GM23338 (cell line): ENCODE results near the gene ZBTB7B. TPM values are rescaled to one million over a fixed set of nuclear protein-coding genes. Genes with fewer than 3 reads are reported as not detected.

Source experiments
- ATAC-seq: fragments of 200-7000 bp; cut with Tn5 transposase; 3 replicates; pipeline ENCODE4 v1.9.1; 2020
- DNase-seq: peaks from one replicate; pipeline ENCODE4 v3.0.0-alpha.2; 2015; ENCODE audit warnings: low spot score
- H2AFZ ChIP-seq: fragments of 200-600 bp; sonication (generic); 2 replicates; pipeline ENCODE4 v1.8.0; 2016; ENCODE audit warnings: antibody characterized with exemption, mild to moderate bottlenecking, moderate library complexity
- H3F3A ChIP-seq: fragments of 200-600 bp; sonication (generic); replicated peaks from 2 replicates; pipeline ENCODE4 v1.8.0; 2017; ENCODE audit warnings: antibody characterized with exemption, mixed run types, low read depth
- H3K27ac ChIP-seq: fragments of 200-600 bp; sonication (generic); 2 replicates; pipeline ENCODE4 v1.6.1; 2016; ENCODE audit warnings: low read depth
- H3K27me3 ChIP-seq: fragments of 200-600 bp; sonication (generic); 2 replicates; pipeline ENCODE4 v1.8.0; 2016; ENCODE audit warnings: mild to moderate bottlenecking, mixed run types, moderate library complexity; ENCODE audit not compliant: insufficient read depth
- H3K36me3 ChIP-seq: fragments of 200-600 bp; sonication (generic); 2 replicates; pipeline ENCODE4 v1.8.0; 2016; ENCODE audit warnings: mild to moderate bottlenecking; ENCODE audit not compliant: insufficient read depth
- H3K4me1 ChIP-seq: fragments of 200-600 bp; sonication (generic); 2 replicates; pipeline ENCODE4 v1.8.0; 2016; ENCODE audit warnings: mild to moderate bottlenecking, moderate library complexity; ENCODE audit not compliant: insufficient read depth
- H3K4me2 ChIP-seq: fragments of 200-600 bp; sonication (generic); 2 replicates; pipeline ENCODE4 v1.7.1; 2017; ENCODE audit warnings: mixed run types
- H3K4me3 ChIP-seq: fragments of 200-600 bp; sonication (generic); 2 replicates; pipeline ENCODE4 v1.6.1; 2016; ENCODE audit warnings: mixed run types
- H3K79me2 ChIP-seq: fragments of 200-600 bp; sonication (generic); replicated peaks from 2 replicates; pipeline ENCODE4 v1.8.0; 2017; ENCODE audit warnings: mild to moderate bottlenecking; ENCODE audit not compliant: insufficient read depth
- H3K9me2 ChIP-seq: fragments of 200-600 bp; sonication (generic); 2 replicates; pipeline ENCODE4 v1.8.0; 2017; ENCODE audit not compliant: insufficient read depth
- H4K20me1 ChIP-seq: fragments of 200-600 bp; sonication (generic); replicated peaks from 2 replicates; pipeline ENCODE4 v1.8.0; 2017; ENCODE audit warnings: mild to moderate bottlenecking; ENCODE audit not compliant: insufficient read depth
- H3K27ac Mint-ChIP-seq: 2 replicates; pipeline ENCODE4 v1.8.0; 2020; ENCODE audit warnings: inconsistent platforms, mild to moderate bottlenecking, moderate library complexity, mixed read lengths
- H3K27me3 Mint-ChIP-seq: 3 replicates; pipeline ENCODE4 v1.8.0; 2022; ENCODE audit warnings: low read depth, mild to moderate bottlenecking, moderate library complexity, mixed read lengths, inconsistent platforms; ENCODE audit not compliant: insufficient read depth, poor library complexity
- H3K36me3 Mint-ChIP-seq: 3 replicates; pipeline ENCODE4 v1.8.0; 2021; ENCODE audit warnings: low read depth, mild to moderate bottlenecking, inconsistent platforms, moderate library complexity, mixed read lengths
- H3K4me1 Mint-ChIP-seq: 3 replicates; pipeline ENCODE4 v1.8.0; 2020; ENCODE audit warnings: mild to moderate bottlenecking, inconsistent platforms, mixed read lengths
- H3K4me3 Mint-ChIP-seq: 3 replicates; pipeline ENCODE4 v1.8.0; 2021; ENCODE audit warnings: moderate library complexity, mild to moderate bottlenecking, inconsistent platforms, mixed read lengths
- H3K9me3 Mint-ChIP-seq: 3 replicates; pipeline ENCODE4 v1.8.0; 2020; ENCODE audit warnings: moderate library complexity, mild to moderate bottlenecking, inconsistent platforms, mixed read lengths
- CREB1 ChIP-seq: fragments of 250-450 bp; sonication (Bioruptor Pico); IDR thresholded peaks from 2 replicates; pipeline ENCODE4 v1.5.0; 2020; ENCODE audit warnings: low read depth, mild to moderate bottlenecking, moderate library complexity
- CTCF ChIP-seq, 2 experiments: fragments of 200-600 bp in 1 of 2; sonication (generic) in 1 of 2; conservative IDR thresholded peaks; 2 replicates each; pipeline versions ENCODE4 v1.5.1 to v1.6.1; 2016 to 2017; ENCODE audit warnings: antibody characterized with exemption in 2 of 2, low read depth in 2 of 2, mild to moderate bottlenecking in 2 of 2, moderate library complexity in 1 of 2
- EZH2phosphoT487 ChIP-seq: fragments of 200-600 bp; sonication (generic); IDR thresholded peaks from one replicate; pipeline ENCODE4 v1.8.1; 2018; ENCODE audit warnings: antibody characterized with exemption; ENCODE audit not compliant: unreplicated experiment
- JUNB ChIP-seq: IDR thresholded peaks from one replicate; pipeline ENCODE4 v1.6.1; 2016; ENCODE audit warnings: antibody characterized with exemption; ENCODE audit not compliant: unreplicated experiment
- NANOG ChIP-seq: IDR thresholded peaks from 2 replicates; pipeline ENCODE4 v1.6.1; 2016; ENCODE audit warnings: antibody characterized with exemption, borderline replicate concordance
- POLR2AphosphoS5 ChIP-seq: IDR thresholded peaks from 2 replicates; pipeline ENCODE4 v1.6.1; 2016; ENCODE audit warnings: antibody characterized with exemption, low read depth
- ZNF114 ChIP-seq: fragments of 250-450 bp; sonication (Bioruptor Pico); IDR thresholded peaks from 2 replicates; pipeline ENCODE4 v1.5.0; 2020; ENCODE audit warnings: mild to moderate bottlenecking, moderate library complexity
- ZNF331 ChIP-seq: fragments of 250-450 bp; sonication (Bioruptor Pico); IDR thresholded peaks from 2 replicates; pipeline ENCODE4 v1.5.0; 2020; ENCODE audit warnings: low read depth, mild to moderate bottlenecking, moderate library complexity
- polyA plus RNA-seq: library from polyadenylated mRNA; unstranded; fragments of >200 nt; fragmentation: Nextera tagmentation; extraction: Ambion mirVana; gene quantifications from 2 replicates; pipeline ENCODE4 v1.2.1, GENCODE V29; 2016
- total RNA-seq: library from RNA; depleted of rRNA; stranded (reverse); fragments of >200 nt; shearing (Covaris generic); gene quantifications from 2 replicates; pipeline ENCODE4 v1.2.3, GENCODE V29; 2014
- TF ChIP-seq, protein P1 (sequence below): IDR thresholded peaks from one replicate; pipeline ENCODE4 v1.6.1; 2018; ENCODE audit warnings: antibody characterized with exemption; ENCODE audit not compliant: unreplicated experiment
- TF ChIP-seq, protein P2 (sequence below): IDR thresholded peaks from 2 replicates; pipeline ENCODE4 v1.6.1; 2016; ENCODE audit warnings: antibody characterized with exemption

The ZBTB7B gene
- total and polyA plus RNA-seq, 2 experiments from 2014 or later, result 3.6 to 32.6 TPM

- no peak for TF ChIP-seq ZNF331 (CRISPR knock-in tag)
- no peak for TF ChIP-seq NANOG
- TF ChIP-seq, protein P1, sequence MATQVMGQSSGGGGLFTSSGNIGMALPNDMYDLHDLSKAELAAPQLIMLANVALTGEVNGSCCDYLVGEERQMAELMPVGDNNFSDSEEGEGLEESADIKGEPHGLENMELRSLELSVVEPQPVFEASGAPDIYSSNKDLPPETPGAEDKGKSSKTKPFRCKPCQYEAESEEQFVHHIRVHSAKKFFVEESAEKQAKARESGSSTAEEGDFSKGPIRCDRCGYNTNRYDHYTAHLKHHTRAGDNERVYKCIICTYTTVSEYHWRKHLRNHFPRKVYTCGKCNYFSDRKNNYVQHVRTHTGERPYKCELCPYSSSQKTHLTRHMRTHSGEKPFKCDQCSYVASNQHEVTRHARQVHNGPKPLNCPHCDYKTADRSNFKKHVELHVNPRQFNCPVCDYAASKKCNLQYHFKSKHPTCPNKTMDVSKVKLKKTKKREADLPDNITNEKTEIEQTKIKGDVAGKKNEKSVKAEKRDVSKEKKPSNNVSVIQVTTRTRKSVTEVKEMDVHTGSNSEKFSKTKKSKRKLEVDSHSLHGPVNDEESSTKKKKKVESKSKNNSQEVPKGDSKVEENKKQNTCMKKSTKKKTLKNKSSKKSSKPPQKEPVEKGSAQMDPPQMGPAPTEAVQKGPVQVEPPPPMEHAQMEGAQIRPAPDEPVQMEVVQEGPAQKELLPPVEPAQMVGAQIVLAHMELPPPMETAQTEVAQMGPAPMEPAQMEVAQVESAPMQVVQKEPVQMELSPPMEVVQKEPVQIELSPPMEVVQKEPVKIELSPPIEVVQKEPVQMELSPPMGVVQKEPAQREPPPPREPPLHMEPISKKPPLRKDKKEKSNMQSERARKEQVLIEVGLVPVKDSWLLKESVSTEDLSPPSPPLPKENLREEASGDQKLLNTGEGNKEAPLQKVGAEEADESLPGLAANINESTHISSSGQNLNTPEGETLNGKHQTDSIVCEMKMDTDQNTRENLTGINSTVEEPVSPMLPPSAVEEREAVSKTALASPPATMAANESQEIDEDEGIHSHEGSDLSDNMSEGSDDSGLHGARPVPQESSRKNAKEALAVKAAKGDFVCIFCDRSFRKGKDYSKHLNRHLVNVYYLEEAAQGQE, result no peak
- no peak for TF ChIP-seq EZH2phosphoT487
- no peak for TF ChIP-seq POLR2AphosphoS5
- TF ChIP-seq, protein P2, sequence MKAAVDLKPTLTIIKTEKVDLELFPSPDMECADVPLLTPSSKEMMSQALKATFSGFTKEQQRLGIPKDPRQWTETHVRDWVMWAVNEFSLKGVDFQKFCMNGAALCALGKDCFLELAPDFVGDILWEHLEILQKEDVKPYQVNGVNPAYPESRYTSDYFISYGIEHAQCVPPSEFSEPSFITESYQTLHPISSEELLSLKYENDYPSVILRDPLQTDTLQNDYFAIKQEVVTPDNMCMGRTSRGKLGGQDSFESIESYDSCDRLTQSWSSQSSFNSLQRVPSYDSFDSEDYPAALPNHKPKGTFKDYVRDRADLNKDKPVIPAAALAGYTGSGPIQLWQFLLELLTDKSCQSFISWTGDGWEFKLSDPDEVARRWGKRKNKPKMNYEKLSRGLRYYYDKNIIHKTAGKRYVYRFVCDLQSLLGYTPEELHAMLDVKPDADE, result no peak
- TF ChIP-seq ZNF114, result no peak
- TF ChIP-seq JUNB, result no peak
- TF ChIP-seq CREB1 (CRISPR knock-in tag), result no peak
- TF ChIP-seq CTCF (conservative IDR thresholded peaks at IDR 0.05; ENCODE audit: low read depth in 2 of 2), result no peak
These were observed 61.7 kb downstream of the ZBTB7B start (continued) for GRCh38 chr1:155064111-155064831.

GRCh38 chr1:155064832-155065429, 62.3 kb downstream of the ZBTB7B start:
- peak overlapping the region; percentile 94 for H3K4me2 ChIP-seq
- peak overlapping the region; percentile 97 for H3K4me3 ChIP-seq
- Mint-ChIP-seq H3K27ac (no peak overlapping the region; the same call in none of the 2 replicates), H3K9me3 (no peaks in the 10 kb centered on the region), H3K4me1 (peaks cover 36% of the 10 kb centered on the region), H3K36me3 (peaks cover 30% of the 10 kb centered on the region), H3K4me3 (peak overlapping the region; percentile 83), H3K27me3 (peaks cover 11% of the 10 kb centered on the region)
- no peaks in the 10 kb centered on the region for H3K9me2 ChIP-seq
- H3K27ac ChIP-seq, result no peak overlapping the region
- ATAC-seq, result no peak
- peak; percentile 28 for DNase-seq
- H3K4me1 ChIP-seq, result peaks cover 16% of the 10 kb centered on the region
- H3K79me2 ChIP-seq, result peaks cover 14% of the 10 kb centered on the region
- H3K36me3 ChIP-seq, result no peaks in the 10 kb centered on the region
- H2AFZ ChIP-seq, result no peak overlapping the region
- peaks cover 6% of the 10 kb centered on the region; the same call in 1 of the 2 replicates for H3K27me3 ChIP-seq
- peaks cover 22% of the 10 kb centered on the region for H4K20me1 ChIP-seq
- peaks cover 27% of the 10 kb centered on the region for H3F3A ChIP-seq
- no peak for TF ChIP-seq CTCF (conservative IDR thresholded peaks at IDR 0.05; ENCODE audit: low read depth in 2 of 2)
- TF ChIP-seq POLR2AphosphoS5, result no peak
- TF ChIP-seq ZNF114, result no peak
- no peak for TF ChIP-seq JUNB
- no peak for TF ChIP-seq EZH2phosphoT487
- TF ChIP-seq CREB1 (CRISPR knock-in tag), result no peak
